Memory B cell (primary cell): ENCODE measurements around the gene MPDU1.
"Not testable (repeated sequence)": the region's sequence is repeated elsewhere in the genome, so short reads cannot be mapped to it uniquely, and the experiment has no call there.

ENCODE experiments used
- ATAC-seq: fragments of 150-1000 bp; cut with Tn5 transposase; 2 replicates; pipeline ENCODE4 v1.10.0; 2021; ENCODE audit warnings: low read depth, mild to moderate bottlenecking, moderate library complexity
- DNase-seq, 2 donors: peaks; one replicate each; pipeline ENCODE4 v3.0.0; 2022; ENCODE audit warnings: low spot score in 2 of 2
- H3K27ac Mint-ChIP-seq: one replicate; pipeline ENCODE4 v1.8.0; 2022; ENCODE audit warnings: mild to moderate bottlenecking, moderate library complexity, mixed read lengths
- H3K27me3 Mint-ChIP-seq: one replicate; pipeline ENCODE4 v1.8.0; 2022; ENCODE audit warnings: mixed read lengths
- H3K36me3 Mint-ChIP-seq: one replicate; pipeline ENCODE4 v1.8.0; 2022; ENCODE audit warnings: mild to moderate bottlenecking, mixed read lengths
- H3K4me1 Mint-ChIP-seq: one replicate; pipeline ENCODE4 v1.8.0; 2022; ENCODE audit warnings: mixed read lengths
- H3K4me3 Mint-ChIP-seq: one replicate; pipeline ENCODE4 v1.8.0; 2022; ENCODE audit warnings: mild to moderate bottlenecking, moderate library complexity, mixed read lengths
- H3K9me3 Mint-ChIP-seq: one replicate; pipeline ENCODE4 v1.8.0; 2022; ENCODE audit warnings: mixed read lengths

MPDU1 gene

DNA sequence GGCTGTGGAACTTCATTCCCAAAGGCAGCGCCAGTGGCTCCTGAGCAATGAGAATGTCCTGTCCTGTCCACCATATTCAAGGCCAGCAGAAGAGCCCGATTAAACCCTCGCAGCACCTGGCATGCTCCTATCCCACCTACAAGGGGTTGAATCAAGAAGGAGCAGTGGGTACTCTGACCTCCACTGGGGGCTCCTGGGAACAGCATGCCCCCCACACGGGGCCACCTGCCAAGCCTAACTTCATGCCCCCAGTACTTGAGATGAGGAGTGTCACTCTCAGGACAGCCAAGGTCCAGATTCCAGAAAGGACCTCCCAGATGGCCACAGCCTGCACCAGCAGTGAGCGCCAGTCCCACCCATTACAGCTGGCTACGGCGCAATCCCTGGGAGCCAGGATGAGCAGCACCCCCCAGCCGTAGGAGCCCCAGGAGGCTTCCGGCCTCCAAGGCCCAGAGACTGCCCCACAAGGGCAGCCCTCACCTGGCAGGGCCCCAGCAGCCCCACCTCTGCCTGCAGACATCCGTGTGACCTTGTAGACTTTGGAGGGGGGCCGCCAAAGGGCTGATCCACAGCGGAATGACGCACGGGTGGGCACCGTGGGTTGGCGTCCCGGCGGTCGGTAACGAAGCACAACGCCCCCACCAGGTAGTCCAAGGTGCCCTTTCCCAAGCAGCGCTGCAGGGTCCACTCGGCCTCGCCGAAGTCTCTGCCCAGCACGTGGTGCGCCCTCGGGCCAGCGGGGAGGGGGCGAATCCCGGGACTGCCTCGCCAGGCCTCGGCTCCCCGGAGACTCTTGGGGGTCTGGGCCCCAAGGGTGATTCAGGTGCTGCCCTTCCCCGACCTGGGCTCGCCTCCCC is 1.0 kb upstream of the MPDU1 start:
- Mint-ChIP-seq H3K4me3 (peak overlapping the region; percentile 93), H3K27me3 (no peaks in the 10 kb centered on the region), H3K27ac (peak overlapping the region; percentile 98), H3K9me3 (no peaks in the 10 kb centered on the region), H3K36me3 (peaks cover 10% of the 10 kb centered on the region), H3K4me1 (peaks cover 45% of the 10 kb centered on the region)
- no peak for DNase-seq
- no peak for ATAC-seq

DNA sequence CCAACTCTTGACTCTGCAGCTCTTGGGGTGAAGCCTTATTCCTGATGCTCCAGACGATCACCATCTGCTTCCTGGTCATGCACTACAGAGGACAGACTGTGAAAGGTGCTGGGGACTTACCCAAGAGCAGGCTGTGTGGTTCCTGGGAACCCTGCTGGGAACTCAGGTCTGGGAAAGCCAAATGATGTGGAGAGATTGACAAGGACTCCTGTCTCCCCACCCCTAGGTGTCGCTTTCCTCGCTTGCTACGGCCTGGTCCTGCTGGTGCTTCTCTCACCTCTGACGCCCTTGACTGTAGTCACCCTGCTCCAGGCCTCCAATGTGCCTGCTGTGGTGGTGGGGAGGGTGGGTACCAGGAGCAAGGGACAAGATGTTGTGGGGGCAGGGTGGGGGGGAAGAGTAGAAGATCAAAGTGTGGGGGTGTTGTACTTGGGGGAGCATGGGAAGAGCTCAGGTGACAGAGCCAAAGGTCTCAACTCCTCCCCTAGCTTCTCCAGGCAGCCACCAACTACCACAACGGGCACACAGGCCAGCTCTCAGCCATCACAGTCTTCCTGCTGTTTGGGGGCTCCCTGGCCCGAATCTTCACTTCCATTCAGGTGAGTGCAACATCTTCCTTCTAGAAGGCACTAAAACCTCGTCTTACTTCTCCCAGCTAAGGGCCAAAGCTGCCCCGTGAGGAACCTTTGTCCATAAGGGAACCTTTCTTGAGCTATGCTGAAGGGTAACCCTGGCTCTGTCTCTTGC is 3.2 kb downstream of the MPDU1 start:
- no peak overlapping the region for H3K4me3 Mint-ChIP-seq
- H3K4me1 Mint-ChIP-seq: peaks cover 13% of the 10 kb centered on the region
- H3K27me3 Mint-ChIP-seq: no peaks in the 10 kb centered on the region
- no peak for ATAC-seq
- no peak for DNase-seq
- no peaks in the 10 kb centered on the region for H3K9me3 Mint-ChIP-seq
- H3K36me3 Mint-ChIP-seq: peaks cover 14% of the 10 kb centered on the region
- no peak overlapping the region for H3K27ac Mint-ChIP-seq

DNA sequence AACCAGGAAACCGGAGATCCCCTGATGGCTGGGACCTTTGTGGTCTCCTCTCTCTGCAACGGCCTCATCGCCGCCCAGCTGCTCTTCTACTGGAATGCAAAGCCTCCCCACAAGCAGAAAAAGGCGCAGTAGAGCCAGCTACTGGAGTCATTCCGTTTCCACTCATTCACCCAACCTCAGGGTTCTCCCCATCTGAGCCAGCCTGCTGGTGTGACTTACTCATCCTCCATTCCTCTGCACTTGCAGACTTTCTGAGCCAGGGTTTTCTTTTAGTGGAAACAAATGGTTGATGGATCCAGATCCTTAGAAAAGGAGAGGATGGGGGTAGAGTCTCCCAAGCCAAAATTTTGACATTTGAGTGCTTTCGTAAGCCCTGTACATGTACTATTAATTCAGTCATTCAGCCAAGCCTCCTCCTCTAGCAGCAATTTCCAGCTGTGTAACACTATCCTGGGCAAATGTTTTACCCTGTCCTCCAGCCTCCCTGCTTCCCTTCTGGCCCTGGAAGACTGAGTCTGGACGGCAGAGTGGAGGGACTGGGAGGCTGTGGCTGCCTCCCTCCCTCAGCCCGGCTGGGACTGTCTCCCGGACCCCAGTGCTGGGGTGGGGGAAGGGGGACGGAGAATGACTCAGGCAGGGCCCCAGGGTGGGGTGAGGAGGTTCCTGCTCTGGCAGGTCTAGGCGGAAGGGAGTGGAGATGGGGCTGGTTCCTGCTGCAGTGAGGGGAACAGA is 3.9 kb downstream of the MPDU1 start:
- Mint-ChIP-seq H3K9me3 (no peaks in the 10 kb centered on the region), H3K27ac (no peak overlapping the region), H3K4me3 (no peak overlapping the region), H3K36me3 (peaks cover 17% of the 10 kb centered on the region), H3K4me1 (peaks cover 8% of the 10 kb centered on the region), H3K27me3 (no peaks in the 10 kb centered on the region)
- ATAC-seq (no peak), DNase-seq (no peak)

DNA sequence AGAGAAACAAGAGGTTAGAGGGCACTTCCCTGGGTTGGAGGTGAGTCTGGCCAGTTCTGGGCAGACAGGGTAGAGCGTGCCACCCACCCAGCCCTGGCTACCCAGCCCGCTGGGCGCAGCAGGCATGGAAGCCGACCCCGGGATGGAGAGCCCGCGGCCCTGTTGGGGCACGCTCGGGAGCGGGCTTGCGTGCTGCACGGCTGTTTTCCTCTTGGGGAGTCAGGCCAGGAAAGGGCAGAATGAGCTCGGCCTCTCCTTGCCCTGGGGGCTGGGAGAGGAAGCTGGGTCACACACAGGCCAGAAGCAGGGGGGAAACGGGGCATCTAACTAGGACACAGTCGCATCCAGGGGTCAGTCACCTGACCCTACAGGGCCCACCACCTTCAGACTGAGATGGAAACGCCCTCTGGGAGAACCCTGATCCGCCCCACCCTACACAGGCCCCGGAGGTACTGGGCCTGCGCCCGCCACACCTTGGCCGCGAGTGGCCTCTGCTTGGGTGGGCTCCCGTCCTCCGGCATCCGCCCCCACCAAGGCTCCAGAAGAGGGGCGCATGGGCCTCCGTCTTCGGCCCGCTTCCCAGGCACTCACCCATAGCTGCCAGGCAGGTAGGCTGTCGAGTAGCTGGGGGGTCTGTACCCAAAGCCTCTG is 5.0 kb downstream of the MPDU1 start:
- H3K27me3 Mint-ChIP-seq: no peaks in the 10 kb centered on the region

DNA sequence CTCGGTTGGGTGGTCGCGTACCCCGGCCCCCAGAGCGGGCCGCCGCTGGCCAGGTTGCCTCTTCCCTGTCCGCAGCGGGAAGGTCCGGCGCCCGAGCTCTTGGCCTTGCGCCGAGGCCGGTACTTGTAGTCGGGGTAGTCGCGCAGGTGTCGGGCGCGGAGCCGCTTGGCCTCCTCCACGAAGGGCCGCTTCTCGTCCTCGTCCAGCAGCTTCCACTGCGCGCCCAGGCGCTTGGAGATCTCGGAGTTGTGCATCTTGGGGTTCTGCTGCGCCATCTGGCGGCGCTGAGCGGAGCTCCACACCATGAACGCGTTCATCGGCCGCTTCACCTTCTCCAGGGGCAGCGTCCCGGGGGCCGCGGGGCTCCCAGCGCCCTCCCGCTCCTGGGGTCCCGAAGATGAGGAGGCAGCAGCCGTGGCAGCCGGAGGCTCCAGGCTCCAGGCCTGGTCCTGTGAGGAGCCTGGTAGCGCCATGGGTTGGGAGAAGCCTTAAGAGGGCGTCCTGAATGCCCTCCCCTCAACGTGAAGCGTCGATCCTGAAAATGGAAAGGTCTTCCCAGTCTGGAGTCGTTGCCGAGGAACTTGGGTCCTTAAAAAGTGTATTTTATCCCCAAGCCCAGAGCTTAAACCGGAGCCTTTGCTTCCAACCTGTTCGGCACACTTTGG is 5.7 kb downstream of the MPDU1 start:
- Mint-ChIP-seq H3K4me1 (peaks cover 6% of the 10 kb centered on the region), H3K9me3 (no peaks in the 10 kb centered on the region), H3K4me3 (no peak overlapping the region), H3K27ac (no peak overlapping the region), H3K36me3 (peaks cover 30% of the 10 kb centered on the region), H3K27me3 (no peaks in the 10 kb centered on the region)
- DNase-seq: peak; percentile 66 to 74
- peak; percentile 94 for ATAC-seq

More for the DNA sequence above, 5.0 kb downstream of the MPDU1 start:
- H3K4me1 Mint-ChIP-seq: peaks cover 8% of the 10 kb centered on the region
- H3K9me3 Mint-ChIP-seq: no peaks in the 10 kb centered on the region
- H3K27ac Mint-ChIP-seq: no peak overlapping the region
- ATAC-seq (no peak), DNase-seq (no peak)
- no peak overlapping the region for H3K4me3 Mint-ChIP-seq
- peaks cover 24% of the 10 kb centered on the region for H3K36me3 Mint-ChIP-seq

DNA sequence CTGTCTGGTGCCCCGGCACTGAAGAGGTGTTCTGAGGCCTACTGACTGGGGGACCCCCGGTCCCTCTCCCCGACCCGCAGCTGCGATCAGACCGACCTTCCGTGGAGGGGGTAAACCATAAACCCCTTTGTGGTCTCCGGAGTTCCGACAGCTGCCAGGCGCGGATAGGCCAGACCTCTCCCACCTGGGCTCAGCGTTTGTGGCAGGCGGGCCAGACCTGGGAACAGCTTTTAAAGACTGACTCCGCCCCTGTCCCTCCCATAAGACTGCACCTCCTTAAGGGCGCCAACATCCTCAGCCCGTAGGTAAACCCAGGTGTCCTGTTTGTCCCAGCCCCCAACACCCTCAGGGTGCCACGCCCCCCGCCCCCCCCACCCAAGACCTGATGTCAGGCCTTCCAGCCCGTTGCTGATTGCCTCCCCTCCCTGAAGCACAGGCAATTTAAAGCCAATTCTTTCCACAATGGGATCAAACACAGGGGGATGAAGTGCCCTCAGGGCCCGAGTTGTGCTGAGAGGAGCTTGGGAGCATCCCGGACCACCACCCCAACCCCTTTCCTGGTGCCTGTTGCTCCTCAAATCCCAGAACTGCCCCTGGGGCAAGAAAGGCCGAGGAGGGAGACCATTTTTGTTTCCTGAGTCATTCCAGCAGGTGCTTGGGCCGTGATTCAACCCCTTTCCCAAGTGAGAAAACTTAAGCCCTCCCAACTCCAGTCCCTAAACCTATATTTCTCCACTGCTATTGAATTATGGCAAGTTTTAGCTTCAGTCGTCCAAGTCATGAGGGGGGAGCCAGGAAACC is 6.4 kb downstream of the MPDU1 start, which contains the start of gene SOX15:
SOX15 (minus strand) TSS at position 204 of the 801 bp plus-strand sequence. CDS start 418 bp downstream, outside the sequence.
- no peak within 1 kb of the TSS for H3K4me3 Mint-ChIP-seq
- no peaks in the 10 kb centered on the region for H3K9me3 Mint-ChIP-seq
- peaks cover 2% of the 10 kb centered on the region for H3K4me1 Mint-ChIP-seq
- ATAC-seq (no peak), DNase-seq (no peak)
- H3K27ac Mint-ChIP-seq: no peak within 1 kb of the TSS
- no peaks in the 10 kb centered on the region for H3K27me3 Mint-ChIP-seq
- peaks cover 32% of the 10 kb centered on the region for H3K36me3 Mint-ChIP-seq

DNA sequence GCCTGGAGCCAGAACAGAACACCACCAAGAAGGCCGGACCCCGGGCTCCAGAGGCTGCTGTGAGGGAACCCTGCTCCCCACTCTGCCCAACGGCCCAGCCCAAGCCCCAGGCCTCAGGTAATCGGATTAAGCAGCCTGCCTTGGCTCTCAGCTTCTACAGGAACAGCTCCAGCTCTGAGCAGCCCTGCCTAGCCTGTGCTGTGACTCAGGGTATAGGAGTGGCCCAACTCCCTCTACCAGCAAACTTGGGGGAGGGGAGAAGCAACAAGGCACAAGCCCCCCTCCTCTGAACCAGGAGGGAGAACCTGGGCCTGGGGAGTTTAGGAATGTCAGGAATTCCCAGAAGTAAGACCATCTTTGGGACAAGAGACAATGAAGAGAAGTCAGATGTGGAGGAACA is 7.1 kb downstream of the MPDU1 start:
- DNase-seq (no peak), ATAC-seq (no peak)
- peaks cover 37% of the 10 kb centered on the region for H3K36me3 Mint-ChIP-seq
- no peaks in the 10 kb centered on the region for H3K27me3 Mint-ChIP-seq
- H3K27ac Mint-ChIP-seq: no peak overlapping the region
- no peak overlapping the region for H3K4me3 Mint-ChIP-seq
- H3K4me1 Mint-ChIP-seq: peaks cover under 1% of the 10 kb centered on the region
- no peaks in the 10 kb centered on the region for H3K9me3 Mint-ChIP-seq

DNA sequence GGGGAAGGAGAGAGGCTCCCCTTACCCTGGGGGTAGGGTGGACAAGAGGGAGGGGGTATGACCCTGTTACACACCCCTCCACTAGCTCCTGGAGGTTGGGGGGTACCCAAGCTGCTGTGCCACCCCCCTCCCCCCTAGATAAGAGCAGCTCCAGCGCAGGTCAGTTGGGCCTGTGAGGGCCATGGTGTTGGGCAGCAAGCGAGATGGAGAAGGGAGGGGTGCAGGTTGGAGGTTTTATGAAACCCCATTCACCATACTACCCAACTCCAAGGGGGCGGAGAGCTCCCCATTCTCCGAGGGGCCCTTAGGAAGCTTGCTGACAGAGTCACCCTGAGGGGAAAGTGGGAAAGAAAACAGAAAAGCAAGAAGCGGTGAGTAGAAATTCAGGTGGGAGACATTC is 7.9 kb downstream of the MPDU1 start:
- H3K9me3 Mint-ChIP-seq: no peaks in the 10 kb centered on the region
- H3K4me3 Mint-ChIP-seq: no peak overlapping the region
- no peaks in the 10 kb centered on the region for H3K4me1 Mint-ChIP-seq
- DNase-seq (no peak), ATAC-seq (no peak)
- peaks cover 39% of the 10 kb centered on the region for H3K36me3 Mint-ChIP-seq
- H3K27me3 Mint-ChIP-seq: no peaks in the 10 kb centered on the region
- no peak overlapping the region for H3K27ac Mint-ChIP-seq

DNA sequence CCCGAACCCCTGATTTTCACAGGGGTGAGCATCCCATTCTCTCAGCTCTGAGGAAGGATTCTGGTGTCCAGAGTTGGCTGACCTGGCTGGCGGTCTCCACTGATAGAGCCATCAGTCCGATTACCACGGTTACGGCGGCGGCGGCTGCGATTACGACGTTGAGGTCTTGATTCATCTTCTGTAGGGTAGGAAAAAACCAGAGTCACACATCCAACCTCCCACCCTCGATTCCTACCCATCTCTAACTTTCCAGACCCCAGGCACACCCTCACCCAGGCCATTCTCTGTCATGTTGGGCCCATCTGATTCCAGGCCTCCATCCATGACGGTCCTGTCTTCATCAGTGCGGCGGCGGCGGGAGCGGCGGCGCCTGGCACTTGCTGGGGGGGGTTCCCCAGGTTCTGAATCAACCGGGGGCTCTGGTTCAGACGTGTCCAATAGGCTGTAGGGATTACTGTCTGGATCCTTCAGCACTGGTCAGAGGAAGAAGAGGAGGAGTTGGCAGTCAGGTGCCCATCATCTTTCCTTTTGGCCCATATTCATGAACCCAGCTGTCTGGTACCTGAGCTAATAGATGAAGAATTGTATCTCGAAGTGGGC is 8.9 kb downstream of the MPDU1 start:
- Mint-ChIP-seq H3K27ac (no peak overlapping the region), H3K36me3 (peaks cover 40% of the 10 kb centered on the region), H3K4me3 (no peak overlapping the region), H3K9me3 (no peaks in the 10 kb centered on the region), H3K4me1 (no peaks in the 10 kb centered on the region), H3K27me3 (no peaks in the 10 kb centered on the region)
- no peak for ATAC-seq
- no peak for DNase-seq

DNA sequence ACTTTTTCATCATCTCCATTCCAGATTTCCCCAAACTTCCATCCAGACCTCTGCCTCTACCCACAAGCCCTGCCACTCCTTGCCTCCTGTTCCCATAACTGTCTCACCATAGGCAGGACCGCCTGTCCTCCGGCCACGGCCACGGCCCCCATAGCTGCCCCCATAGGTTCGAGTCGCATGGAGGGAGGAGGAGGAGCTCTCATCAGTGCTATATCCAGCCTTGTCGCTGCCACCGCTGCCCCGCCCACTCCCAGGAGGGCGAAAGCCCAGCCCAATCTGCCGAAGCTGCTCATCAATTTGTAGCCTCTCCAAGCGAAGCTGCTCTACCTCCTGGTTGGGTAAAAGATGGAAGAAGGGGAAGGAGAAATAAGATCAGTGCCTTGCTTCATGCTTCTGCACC is 9.6 kb downstream of the MPDU1 start:
- peaks cover 38% of the 10 kb centered on the region for H3K36me3 Mint-ChIP-seq
- no peak overlapping the region for H3K4me3 Mint-ChIP-seq
- H3K27ac Mint-ChIP-seq: no peak overlapping the region
- no peaks in the 10 kb centered on the region for H3K27me3 Mint-ChIP-seq
- ATAC-seq (no peak), DNase-seq (no peak)
- H3K9me3 Mint-ChIP-seq: no peaks in the 10 kb centered on the region
- H3K4me1 Mint-ChIP-seq: no peaks in the 10 kb centered on the region

DNA sequence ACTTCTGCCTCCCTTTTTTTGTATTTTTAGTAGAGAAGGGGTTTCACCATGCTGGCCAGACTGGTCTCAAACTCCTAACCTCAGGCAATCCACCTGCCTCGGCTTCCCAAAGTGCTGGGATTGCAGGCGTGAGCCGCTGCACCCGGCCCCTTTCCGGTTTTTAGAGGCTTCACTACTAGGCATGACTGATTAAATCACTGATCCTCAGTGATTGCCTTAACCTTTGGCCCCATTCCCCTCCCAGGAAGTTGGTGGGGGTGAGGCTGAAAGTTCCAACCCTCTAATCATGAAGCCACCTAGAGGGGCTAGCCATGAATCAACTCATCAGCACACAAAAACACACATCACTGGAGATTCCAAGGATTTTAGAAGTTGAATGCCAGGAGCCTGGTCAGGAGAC is 13.9 kb downstream of the MPDU1 start:
- not testable (repeated sequence) for H3K27ac Mint-ChIP-seq

DNA sequence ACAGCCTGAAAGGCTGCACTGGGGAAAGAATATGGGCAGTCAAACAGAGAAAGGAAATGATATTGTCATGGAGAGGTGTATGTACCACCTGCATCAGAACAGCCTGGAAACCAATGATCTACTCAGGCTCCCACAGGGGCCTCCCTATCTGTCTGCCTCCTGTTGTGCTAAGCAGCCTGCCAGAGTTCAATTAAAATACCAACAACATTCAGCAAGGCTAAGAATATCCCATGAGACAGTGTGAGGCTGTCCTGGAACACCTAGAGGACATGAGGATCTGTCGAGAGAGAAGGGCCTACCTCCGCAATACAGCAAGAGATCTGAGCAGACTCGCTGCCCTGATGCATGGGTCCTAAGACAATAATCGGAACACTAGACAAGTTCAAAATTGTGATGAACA is 22.6 kb downstream of the MPDU1 start:
- Mint-ChIP-seq H3K27ac (no peak overlapping the region), H3K27me3 (no peaks in the 10 kb centered on the region), H3K4me3 (no peak overlapping the region), H3K36me3 (peaks cover 20% of the 10 kb centered on the region), H3K4me1 (peaks cover 13% of the 10 kb centered on the region), H3K9me3 (no peaks in the 10 kb centered on the region)
- DNase-seq (no peak), ATAC-seq (no peak)

More for the DNA sequence above, 13.9 kb downstream of the MPDU1 start:
- not testable (repeated sequence) for H3K4me3 Mint-ChIP-seq, H3K27me3 Mint-ChIP-seq, ATAC-seq, H3K9me3 Mint-ChIP-seq, H3K4me1 Mint-ChIP-seq, DNase-seq
- H3K36me3 Mint-ChIP-seq: peaks cover 38% of the 10 kb centered on the region
